Activated CD8-positive, alpha-beta memory T cell treated with anti-CD3 and anti-CD28 coated beads for 1 hour (primary cell): ENCODE data around the gene KLF15.

Experiments used
- DNase-seq, 2 donors: peaks; one replicate each; pipeline ENCODE4 v3.0.0-alpha.2; 2020; ENCODE audit warnings: low read depth in 1 of 2; ENCODE audit errors: extremely low read depth in 1 of 2

The KLF15 gene

DNA sequence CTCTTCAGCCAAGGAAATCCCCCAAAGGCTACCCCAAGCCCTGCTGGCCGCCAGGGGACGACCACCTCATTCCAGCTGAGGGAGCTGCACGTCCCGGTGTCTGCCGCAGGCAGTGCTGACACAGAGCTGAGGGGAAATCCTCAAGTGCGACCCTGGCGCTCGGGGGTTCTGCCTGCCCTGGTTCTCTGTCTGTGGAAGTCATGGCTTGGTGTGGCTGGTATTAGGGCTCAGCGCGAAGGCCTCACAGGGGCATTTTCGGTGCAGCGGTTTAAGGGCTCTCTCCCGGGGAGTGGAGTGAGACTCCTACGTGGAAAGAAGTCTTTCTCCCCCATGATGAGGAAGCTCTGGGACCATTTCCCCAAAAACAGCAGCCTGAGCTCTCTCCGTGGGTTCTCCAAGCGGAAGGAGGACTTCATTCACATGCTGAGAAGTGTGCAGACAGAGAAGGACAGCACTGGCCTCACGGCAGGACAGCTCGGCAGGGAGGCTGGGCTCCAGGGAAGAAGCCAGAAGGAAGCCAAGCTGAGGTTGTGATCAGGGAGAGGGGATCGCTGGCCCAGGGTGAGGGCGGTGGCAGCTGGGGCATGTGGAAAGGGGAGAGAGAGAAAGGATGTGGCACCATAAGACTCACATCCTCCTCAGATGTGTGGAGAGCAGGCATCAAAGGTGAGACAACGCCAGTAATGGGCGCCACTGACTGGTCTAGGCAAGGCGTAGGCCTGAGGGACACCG is 48.6 kb downstream of the KLF15 start:
- DNase-seq, result no peak

DNA sequence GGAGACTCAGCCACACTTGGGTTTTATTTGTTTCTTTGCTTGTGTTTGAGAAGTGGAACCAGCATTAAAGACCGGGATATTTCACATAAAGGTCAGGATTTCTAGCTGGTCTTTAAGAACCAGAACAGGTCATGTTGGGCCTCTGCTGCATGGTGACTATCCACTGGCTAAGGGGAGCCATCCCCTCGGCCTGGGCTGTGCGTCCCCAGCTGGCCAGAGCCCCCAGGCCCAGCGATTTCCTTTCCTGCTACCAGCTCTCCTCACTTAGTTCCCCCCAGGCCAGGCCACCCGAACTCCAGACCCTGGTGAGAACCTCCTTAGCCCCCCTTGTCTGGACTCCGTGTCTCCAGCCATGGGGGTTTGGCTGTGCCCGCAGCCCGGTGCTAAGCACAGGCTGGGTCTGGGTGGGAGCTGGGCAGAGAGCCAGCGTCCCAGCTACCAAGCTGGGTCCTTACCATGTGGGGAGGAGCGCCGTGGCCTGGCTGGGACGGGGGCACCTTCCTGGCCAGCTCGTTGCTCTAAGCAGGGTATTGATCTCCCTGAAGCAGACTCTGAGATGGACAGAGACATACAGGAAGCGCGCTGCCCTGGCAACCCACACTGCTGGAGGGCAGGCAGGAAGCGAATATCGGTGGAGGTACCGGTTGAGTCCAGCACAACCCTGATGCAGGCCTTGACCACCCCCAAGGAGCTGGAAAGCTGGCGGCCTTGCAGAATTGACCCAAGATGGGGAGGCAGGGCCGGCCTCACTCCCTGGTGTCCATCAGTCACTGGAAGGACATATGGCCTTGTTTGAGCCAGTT is 49.4 kb downstream of the KLF15 start:
- DNase-seq, result no peak

DNA sequence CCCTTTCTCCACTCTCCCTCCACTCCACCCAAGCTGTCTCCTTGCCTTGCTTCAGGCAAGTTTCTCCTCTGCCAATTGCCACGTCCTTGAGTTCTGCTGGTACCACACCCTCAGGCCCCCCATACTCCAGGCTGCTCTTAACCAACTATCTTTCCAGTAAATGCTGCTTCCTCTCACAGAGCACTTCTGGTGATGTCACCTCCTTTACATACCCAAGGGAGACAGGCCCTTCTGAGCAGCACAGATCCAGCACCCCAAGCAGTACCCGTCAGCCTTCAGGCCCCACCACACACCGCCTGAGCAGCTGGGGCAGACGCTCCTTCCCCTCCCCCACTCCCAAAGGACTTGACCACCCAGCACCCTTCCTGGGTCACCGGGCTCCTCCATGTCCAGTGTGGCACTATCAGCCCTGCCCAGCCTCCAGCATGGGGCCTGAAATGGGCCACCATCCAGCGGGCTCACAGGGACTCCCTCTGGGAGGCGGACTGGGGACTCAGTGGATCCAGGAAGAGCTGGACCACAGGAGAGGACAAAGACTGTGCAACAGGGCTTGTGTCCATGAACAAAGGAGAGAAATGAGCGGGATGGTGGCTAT is 50.2 kb downstream of the KLF15 start:
- DNase-seq, result no peak

DNA sequence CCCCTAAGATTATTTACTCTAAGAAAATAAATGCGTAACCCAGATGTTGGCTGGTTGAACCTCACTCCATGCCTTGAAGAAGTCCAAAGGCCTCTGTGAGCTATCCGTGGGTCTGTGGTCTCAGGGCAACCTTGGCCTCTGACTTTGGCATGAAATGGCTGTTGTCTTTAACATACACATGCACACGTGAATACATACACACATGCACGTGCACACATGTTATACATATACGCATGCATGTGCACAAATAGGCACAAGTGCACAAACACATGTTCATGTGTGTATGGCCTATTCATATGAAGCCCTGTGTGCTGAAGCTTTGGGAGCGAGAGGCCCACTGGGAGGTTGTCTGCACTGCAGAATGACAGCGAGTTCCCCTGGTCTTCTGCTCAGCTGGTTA is 50.8 kb downstream of the KLF15 start:
- DNase-seq, result no peak

DNA sequence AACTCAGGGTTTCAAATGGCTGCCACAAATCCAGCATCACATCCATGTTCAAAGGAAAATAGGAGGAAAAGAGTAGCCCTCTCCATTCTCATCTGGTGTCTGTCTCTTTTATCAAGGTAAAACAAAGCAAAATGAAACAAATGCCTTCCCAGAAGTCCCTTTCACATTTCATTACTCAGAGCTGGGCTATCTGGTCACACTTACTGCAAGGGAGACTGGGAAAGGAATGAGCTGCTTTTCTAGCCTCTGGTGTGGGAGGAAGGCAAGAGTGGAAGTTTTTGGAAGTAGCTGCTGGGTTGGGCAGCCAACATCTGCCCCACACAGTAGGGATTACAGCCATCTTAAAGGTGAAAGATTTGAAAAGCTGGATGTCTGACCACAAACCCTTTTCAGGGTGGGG is 51.8 kb downstream of the KLF15 start:
- no peak for DNase-seq

DNA sequence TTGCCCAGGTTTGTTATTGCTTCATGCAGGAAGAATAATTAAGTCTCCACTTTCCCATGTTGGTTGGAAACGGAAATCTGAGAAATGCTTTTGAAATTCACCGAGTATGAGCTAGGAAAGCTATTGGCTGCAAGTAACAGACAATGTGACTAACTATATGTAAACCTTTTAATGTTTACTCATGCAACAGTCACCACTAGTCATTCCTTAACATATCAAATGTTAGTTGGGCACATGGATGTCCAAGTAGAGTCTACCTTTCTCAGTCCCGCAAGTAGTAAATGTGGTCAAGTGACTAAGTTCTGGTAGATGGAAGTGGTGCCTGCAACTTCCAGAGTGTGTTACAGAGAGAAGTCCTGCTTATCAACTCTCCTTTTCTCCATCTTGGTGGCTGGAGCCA is 52.5 kb downstream of the KLF15 start:
- DNase-seq, result no peak

DNA sequence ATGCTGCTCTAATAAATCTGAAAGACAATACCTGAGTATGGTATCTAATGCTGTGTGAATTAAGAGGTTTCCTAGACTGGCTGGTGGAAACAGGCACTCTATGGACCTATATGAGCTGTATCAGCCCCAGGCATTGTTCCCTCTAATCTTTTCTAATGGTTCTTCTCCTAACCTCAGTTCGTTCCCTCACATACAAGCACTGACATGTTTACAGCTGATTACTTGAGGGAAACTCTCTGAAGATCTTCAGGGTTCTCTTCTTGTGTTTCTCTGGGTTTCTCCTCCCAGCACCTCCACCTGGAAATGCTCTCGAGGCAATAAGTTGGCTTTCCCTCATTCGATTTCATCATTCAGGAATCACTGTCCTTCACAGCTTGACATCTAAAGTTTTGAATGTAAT is 52.9 kb downstream of the KLF15 start:
- no peak for DNase-seq

DNA sequence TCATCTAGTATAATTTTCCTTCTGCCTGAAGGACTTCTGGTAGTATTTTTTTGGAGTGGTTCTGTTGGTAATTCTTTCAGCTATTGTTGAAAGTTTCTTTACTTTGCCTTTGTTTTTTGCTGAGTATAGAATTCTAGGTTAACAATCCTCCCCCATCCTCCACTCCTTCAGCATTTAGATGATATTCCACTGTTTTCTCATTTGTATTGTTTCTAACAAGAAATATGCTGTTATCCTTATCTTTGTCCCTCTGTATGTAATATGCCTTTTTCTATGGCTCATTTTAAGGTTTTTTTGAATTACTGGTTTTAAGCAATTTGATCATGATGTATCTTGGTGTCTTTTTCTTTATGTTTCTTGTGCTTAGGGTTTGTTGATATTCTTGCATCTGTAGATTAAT is 53.9 kb downstream of the KLF15 start:
- no peak for DNase-seq

DNA sequence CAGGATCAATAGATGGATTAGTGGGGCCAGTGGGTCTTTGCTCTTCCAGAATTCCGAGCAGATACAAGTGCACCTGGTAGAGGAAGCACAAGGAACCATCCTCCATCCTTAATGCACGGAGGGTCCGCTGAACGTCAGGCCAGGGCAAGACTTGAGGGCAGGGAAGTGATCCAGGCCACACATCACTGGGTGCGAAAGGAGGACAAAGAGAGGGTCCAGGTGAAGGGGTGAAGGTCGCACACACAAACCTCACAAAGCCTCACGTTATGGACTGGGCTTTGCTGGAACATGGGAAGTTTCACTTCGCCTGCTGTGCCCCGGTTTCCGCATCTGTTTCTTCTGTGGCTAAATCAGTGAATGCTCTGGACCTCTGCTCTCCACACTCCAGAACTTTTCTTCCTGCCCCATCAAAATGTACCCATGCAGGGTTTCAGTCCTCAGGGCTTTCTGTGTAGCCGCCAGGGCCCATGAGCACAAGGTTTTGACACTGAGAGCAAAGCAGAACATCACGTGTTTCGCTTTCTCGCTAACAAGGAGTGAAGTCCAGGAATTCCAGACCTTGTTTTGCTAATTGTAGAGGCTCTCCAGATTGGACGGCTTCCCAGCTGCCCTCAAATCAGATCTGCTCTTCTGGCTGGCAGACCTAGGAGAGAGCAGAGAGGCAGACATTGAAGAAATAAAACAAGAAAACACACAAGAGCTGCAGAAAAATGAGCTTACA is 56.3 kb downstream of the KLF15 start:
- no peak for DNase-seq

DNA sequence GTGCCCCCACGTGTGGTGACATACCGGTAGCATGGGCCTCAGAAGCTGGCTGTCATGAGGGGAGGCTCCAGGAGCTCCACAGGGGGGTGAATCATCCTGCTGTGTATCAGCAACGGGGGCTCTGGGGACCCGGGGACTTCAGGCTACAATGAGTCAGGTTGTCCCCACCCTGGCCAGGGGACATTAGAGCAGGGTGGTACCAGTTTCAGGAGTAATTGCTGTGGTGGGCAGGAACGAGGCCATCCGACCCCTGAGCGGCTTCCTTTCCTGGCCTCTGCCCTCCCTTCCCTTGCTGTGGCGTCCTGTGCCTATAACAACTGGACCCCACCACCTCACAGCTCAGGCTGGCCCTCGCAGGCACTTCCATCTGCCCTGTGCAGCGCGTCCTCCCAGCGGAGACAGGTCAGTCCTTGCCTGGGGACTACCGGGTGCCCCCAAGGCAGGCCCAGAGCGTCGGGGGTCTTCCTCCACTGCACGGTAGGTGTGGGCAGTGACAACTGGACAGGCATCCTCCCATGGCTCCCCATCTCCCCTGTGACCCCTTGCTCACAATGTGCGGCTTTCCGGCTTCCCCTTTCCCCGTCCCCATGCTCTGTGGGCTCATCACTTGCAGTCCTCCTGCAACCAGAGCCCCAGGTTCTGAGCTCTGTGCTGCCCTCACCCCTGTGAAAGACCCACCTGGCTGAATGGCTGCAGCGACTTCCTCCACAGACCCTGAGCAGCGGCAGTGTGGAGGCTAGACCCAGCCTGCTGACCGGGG is 57.0 kb downstream of the KLF15 start:
- no peak for DNase-seq

DNA sequence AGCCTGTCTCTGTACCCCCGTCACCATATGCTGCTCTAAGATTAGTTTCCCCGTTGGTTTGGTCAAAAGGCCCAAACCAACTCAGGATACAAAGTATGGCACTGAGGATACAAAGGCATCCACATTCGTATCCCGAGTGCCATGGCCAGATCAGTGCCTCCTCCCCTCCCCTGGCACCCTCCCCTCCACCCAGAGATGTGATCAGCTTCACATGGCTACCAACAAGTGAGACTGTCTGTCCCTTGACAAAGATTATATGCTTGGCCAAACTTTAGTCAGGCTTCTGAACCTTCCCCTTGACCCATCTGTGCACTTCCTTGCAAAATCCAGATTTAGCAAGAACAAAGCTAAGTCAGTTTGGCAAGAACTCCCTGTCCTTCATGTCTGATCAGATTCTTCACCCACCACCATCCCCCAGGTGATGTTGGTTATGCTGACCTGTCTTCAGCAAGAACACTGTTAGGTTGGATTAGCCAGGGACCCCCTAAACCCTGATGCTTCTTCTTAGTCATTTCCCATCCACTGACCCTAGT is 61.7 kb downstream of the KLF15 start:
- DNase-seq, result no peak

DNA sequence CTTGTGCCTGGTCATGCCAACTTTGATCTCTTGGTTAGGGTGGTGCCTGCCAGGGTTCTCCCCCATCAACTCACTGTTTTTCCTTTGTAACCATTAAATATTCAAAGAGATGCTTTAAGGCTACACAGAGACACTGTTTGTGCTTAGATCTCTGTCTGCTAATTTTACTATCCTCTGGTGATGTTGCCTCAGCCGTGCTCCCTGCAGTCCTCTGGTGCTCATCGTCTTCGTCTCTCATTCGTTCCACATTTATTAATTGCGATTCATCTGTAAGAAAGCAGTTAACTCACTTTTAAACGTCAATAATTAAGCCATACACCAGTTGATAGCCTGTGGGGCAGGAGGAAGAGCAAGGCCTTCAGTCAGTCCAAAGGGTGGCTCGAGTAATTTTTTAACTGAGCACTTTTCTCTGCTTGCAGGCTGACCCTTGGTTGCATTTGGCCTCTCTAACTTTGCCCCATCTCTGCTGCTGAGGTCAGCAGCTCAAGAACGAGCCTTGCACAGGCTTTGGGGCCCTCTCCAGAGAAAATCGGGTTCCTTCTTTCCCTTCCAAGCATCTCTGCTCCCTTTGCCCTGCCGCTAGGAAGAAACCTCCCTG is 62.9 kb downstream of the KLF15 start:
- no peak for DNase-seq

DNA sequence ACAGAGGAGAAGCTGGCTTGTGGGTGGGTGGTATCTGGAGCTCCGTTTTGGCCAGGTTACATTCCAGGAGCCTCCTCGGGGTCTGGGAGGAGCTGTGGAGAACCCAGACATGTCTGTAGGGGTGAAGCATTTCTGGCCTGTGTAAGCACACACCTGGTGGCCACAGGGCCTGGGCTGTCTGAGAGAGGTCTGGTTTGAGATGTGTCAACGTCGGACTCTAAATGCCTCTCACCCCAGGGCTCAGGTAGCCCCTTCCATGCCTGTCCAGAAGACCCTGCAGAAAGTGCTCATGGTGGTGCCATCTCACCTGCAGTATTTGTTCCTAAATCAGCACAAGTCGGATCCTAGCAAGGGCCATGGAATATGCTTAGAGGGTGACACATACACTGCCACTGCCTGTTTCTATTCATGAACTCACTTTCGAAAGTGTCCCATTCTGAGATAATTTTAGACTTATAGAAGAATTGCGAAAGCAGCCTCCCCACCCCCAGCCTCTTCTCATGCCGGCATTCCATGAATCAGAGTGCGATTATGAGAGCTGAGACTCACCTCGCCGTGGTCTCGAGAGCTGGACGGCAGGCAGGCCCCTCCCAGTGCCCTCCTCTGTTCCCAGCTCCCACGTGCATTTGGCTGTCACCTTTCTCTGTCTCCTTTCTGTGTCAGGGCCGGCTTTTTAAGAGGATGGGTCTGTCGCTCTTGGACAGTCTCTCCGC is 63.7 kb downstream of the KLF15 start:
- DNase-seq, result no peak
